Colon (tissue), 2 donors: ENCODE results near the gene EVL.

ENCODE experiments used
- FAIRE-seq: peaks from 2 replicates; lab custom pipeline; 2012; peaks lifted over from hg19 to GRCh38; lab: Jason Lieb, UNC
- donor health status: control.
- donor health status: control.

EVL gene

GRCh38 chr14:100110816-100111215 lies 45.6 kb downstream of the EVL start:
- FAIRE-seq: no peak

- FAIRE-seq: no peak
Measured at GRCh38 chr14:100111931-100112704, 46.9 kb downstream of the EVL start.

GRCh38 chr14:100114109-100114765 lies 49.0 kb downstream of the EVL start:
- FAIRE-seq: no peak

GRCh38 chr14:100115236-100115635 lies 50.0 kb downstream of the EVL start:
- no peak for FAIRE-seq

GRCh38 chr14:100115726-100116125 lies 50.5 kb downstream of the EVL start:
- FAIRE-seq: no peak

GRCh38 chr14:100116134-100116533 lies 50.9 kb downstream of the EVL start:
- no peak for FAIRE-seq

GRCh38 chr14:100117026-100117425 lies 51.8 kb downstream of the EVL start:
- FAIRE-seq: no peak

GRCh38 chr14:100117633-100118395 lies 52.6 kb downstream of the EVL start:
- FAIRE-seq: no peak

GRCh38 chr14:100118396-100119011 lies 53.3 kb downstream of the EVL start:
- no peak for FAIRE-seq

GRCh38 chr14:100119251-100119650 lies 54.0 kb downstream of the EVL start:
- FAIRE-seq: no peak

GRCh38 chr14:100120522-100121269 lies 55.5 kb downstream of the EVL start:
- no peak for FAIRE-seq

GRCh38 chr14:100121643-100122480 lies 56.6 kb downstream of the EVL start:
- no peak for FAIRE-seq

GRCh38 chr14:100122481-100123223 lies 57.4 kb downstream of the EVL start:
- no peak for FAIRE-seq

- no peak for FAIRE-seq
Measured at GRCh38 chr14:100123618-100124017, 58.4 kb downstream of the EVL start.

GRCh38 chr14:100124551-100125088 lies 59.4 kb downstream of the EVL start:
- FAIRE-seq: no peak

GRCh38 chr14:100126401-100126800 lies 61.2 kb downstream of the EVL start:
- FAIRE-seq: no peak

- FAIRE-seq: no peak
Measured at GRCh38 chr14:100127853-100128455, 62.7 kb downstream of the EVL start.

- no peak for FAIRE-seq
Measured at GRCh38 chr14:100128688-100129087, 63.5 kb downstream of the EVL start.

- no peak for FAIRE-seq
Measured at GRCh38 chr14:100129161-100129589, 64.0 kb downstream of the EVL start.
